ENCODE measurements around the gene OR7G2. TPM values are rescaled to one million over a fixed set of nuclear protein-coding genes. Genes with fewer than 3 reads are reported as not detected.

OR7G2 gene
- polyA plus RNA-seq (2013, experiment 1 of 2; ENCODE audit: insufficient read length): not detected
- polyA plus RNA-seq (2013, experiment 2 of 2; ENCODE audit: insufficient read length): not detected

- no peak for DNase-seq
These were observed at the start of gene OR7G2 for GRCh38 chr19:9107375-9107774. Gene OR7G2 (minus strand): TSS chr19:9107475. CDS start chr19:9103243, 4,232 bp downstream.

- DNase-seq: no peak
These were observed 49.0 kb upstream of the OR7G2 start for GRCh38 chr19:9156304-9156703.

- DNase-seq: no peak
These were observed 48.3 kb upstream of the OR7G2 start for GRCh38 chr19:9155591-9155990.

- no peak for DNase-seq
These were observed 44.1 kb upstream of the OR7G2 start for GRCh38 chr19:9151367-9151766.

- no peak for DNase-seq
These were observed 43.4 kb upstream of the OR7G2 start for GRCh38 chr19:9150650-9151049.

GRCh38 chr19:9149997-9150396 is 42.7 kb upstream of the OR7G2 start:
- no peak for DNase-seq

GRCh38 chr19:9148697-9149096 is 41.4 kb upstream of the OR7G2 start:
- no peak for DNase-seq

- no peak for DNase-seq
These were observed 39.6 kb upstream of the OR7G2 start for GRCh38 chr19:9146882-9147281.

- DNase-seq: no peak
These were observed 37.6 kb upstream of the OR7G2 start for GRCh38 chr19:9144920-9145319.

- peak; percentile 95 for DNase-seq
These were observed 33.0 kb upstream of the OR7G2 start, which contains the start of gene ZNF317 for GRCh38 chr19:9140159-9140874. Gene ZNF317 (plus strand): TSS chr19:9140397. CDS start chr19:9156017, 15,620 bp downstream.

- no peak for DNase-seq
These were observed 32.4 kb upstream of the OR7G2 start for GRCh38 chr19:9139609-9140158.

GRCh38 chr19:9132422-9132821 is 25.1 kb upstream of the OR7G2 start:
- peak; percentile 6 for DNase-seq

- no peak for DNase-seq
These were observed 23.7 kb upstream of the OR7G2 start for GRCh38 chr19:9130965-9131364.

- peak; percentile 12 for DNase-seq
These were observed 20.9 kb upstream of the OR7G2 start for GRCh38 chr19:9128171-9128570.

GRCh38 chr19:9126900-9127405 is 19.7 kb upstream of the OR7G2 start, which contains the start of gene OR7G3:
Gene OR7G3 (minus strand): TSS chr19:9126950. CDS start chr19:9126950, 0 bp downstream.
- no peak for DNase-seq

- DNase-seq: no peak
These were observed 9.3 kb upstream of the OR7G2 start for GRCh38 chr19:9116547-9116946.

GRCh38 chr19:9115307-9115813 is 8.1 kb upstream of the OR7G2 start, which contains the start of gene OR7G1:
Gene OR7G1 (minus strand): TSS chr19:9115763. CDS start chr19:9115763, 0 bp downstream.
- no peak for DNase-seq

- no peak for DNase-seq
These were observed 2.7 kb upstream of the OR7G2 start for GRCh38 chr19:9109959-9110358.

- DNase-seq: no peak
These were observed 20.5 kb downstream of the OR7G2 start, which contains the start of gene OR1M1 for GRCh38 chr19:9086761-9087160. Gene OR1M1 (plus strand): TSS chr19:9087061. CDS start chr19:9093245, 6,184 bp downstream.

- DNase-seq: no peak
These were observed 28.6 kb downstream of the OR7G2 start for GRCh38 chr19:9078651-9079050.

- DNase-seq: no peak
These were observed 30.4 kb downstream of the OR7G2 start for GRCh38 chr19:9076901-9077300.

- peak; percentile 94 for DNase-seq
These were observed 32.0 kb downstream of the OR7G2 start for GRCh38 chr19:9075064-9075949.

Measured in fibroblast of skin of scalp (primary cell).